HEK293 (cell line): ENCODE results near the gene ADGRD2.

Experiments
- CTCF ChIA-PET: fragments of 350-600 bp; formaldehyde crosslinking; extraction: SDS; loops from one replicate; lab custom pipeline; 2021; ENCODE audit warnings: antibody characterized with exemption; lab: Yijun Ruan, JAX
- POLR2A ChIA-PET: fragments of 300-600 bp; formaldehyde crosslinking; extraction: SDS; loops from one replicate; lab custom pipeline; 2020; ENCODE audit warnings: antibody characterized with exemption, inconsistent platforms; lab: Yijun Ruan, JAX
- H3K27ac ChIP-seq: fragments of 200-500 bp; sonication (Bioruptor generic); 2 replicates; pipeline ENCODE4 v1.5.1; 2014; ENCODE audit warnings: low read depth, low read length, control low read depth, inconsistent platforms; ENCODE audit errors: extremely low read depth
- H3K36me3 ChIP-seq, 2 experiments: fragments of 200-500 bp in 1 of 2; sonication (Bioruptor generic) in 1 of 2; 1 replicate in 1 of 2; 2 replicates in 1 of 2; pipeline ENCODE4 v1.5.1; 2014 to 2017; ENCODE audit warnings: inconsistent platforms in 2 of 2, low read length in 2 of 2; ENCODE audit not compliant: control insufficient read depth in 2 of 2, insufficient read depth in 1 of 2
- H3K4me1 ChIP-seq: fragments of 200-500 bp; sonication (Bioruptor generic); 2 replicates; pipeline ENCODE4 v1.5.1; 2014; ENCODE audit warnings: mild to moderate bottlenecking, low read length, inconsistent platforms; ENCODE audit not compliant: control insufficient read depth, insufficient read depth
- H3K4me3 ChIP-seq: 2 replicates; pipeline ENCODE4 v1.5.1; 2011; ENCODE audit warnings: low read depth, mild to moderate bottlenecking, control low read depth, low read length, moderate library complexity
- H3K9me3 ChIP-seq: fragments of 200-500 bp; sonication (Bioruptor generic); 2 replicates; pipeline ENCODE4 v1.5.1; 2014; ENCODE audit warnings: low read depth, low read length, inconsistent platforms; ENCODE audit not compliant: control insufficient read depth, insufficient read depth
- SALL2 ChIP-seq: fragments of 450-650 bp; formaldehyde crosslinking; IDR thresholded peaks from 2 replicates; pipeline ENCODE4 v1.5.0; 2017; ENCODE audit warnings: missing biosample characterization, mild to moderate bottlenecking, missing genetic modification characterization, borderline replicate concordance
- SP3 ChIP-seq: fragments of 450-650 bp; formaldehyde crosslinking; IDR thresholded peaks from 2 replicates; pipeline ENCODE4 v1.5.1; 2016; ENCODE audit warnings: missing biosample characterization, missing genetic modification characterization
- TRIM28 ChIP-seq: IDR thresholded peaks from 2 replicates; pipeline ENCODE4 v1.6.1; 2011; ENCODE audit warnings: low read length, control low read depth, borderline replicate concordance
- WT1 ChIP-seq: fragments of 450-650 bp; formaldehyde crosslinking; IDR thresholded peaks from 2 replicates; pipeline ENCODE4 v1.5.1; 2016; ENCODE audit warnings: missing biosample characterization, missing genetic modification characterization
- ZNF114 ChIP-seq: fragments of 450-650 bp; formaldehyde crosslinking; IDR thresholded peaks from 2 replicates; pipeline ENCODE4 v1.5.0; 2017; ENCODE audit warnings: missing biosample characterization, missing genetic modification characterization
- ZNF239 ChIP-seq: fragments of 450-650 bp; formaldehyde crosslinking; IDR thresholded peaks from 2 replicates; pipeline ENCODE4 v1.5.1; 2016; ENCODE audit warnings: missing biosample characterization, missing genetic modification characterization
- ZNF404 ChIP-seq: fragments of 450-650 bp; formaldehyde crosslinking; IDR thresholded peaks from 2 replicates; pipeline ENCODE4 v1.5.1; 2017; ENCODE audit warnings: missing biosample characterization, missing genetic modification characterization
- ZNF654 ChIP-seq: fragments of 450-650 bp; formaldehyde crosslinking; IDR thresholded peaks from 2 replicates; pipeline ENCODE4 v1.5.1; 2016; ENCODE audit warnings: low read depth, missing biosample characterization, missing genetic modification characterization
- ZNF830 ChIP-seq: fragments of 450-650 bp; IDR thresholded peaks from 2 replicates; pipeline ENCODE4 v1.5.0; 2018; ENCODE audit warnings: missing biosample characterization, missing genetic modification characterization, low read depth, mild to moderate bottlenecking, moderate library complexity
- ZXDB ChIP-seq: fragments of 450-650 bp; formaldehyde crosslinking; IDR thresholded peaks from 2 replicates; pipeline ENCODE4 v1.5.1; 2016; ENCODE audit warnings: missing biosample characterization, missing genetic modification characterization
- TF ChIP-seq, protein P1 (sequence below): fragments of 450-650 bp; formaldehyde crosslinking; IDR thresholded peaks from 2 replicates; pipeline ENCODE4 v1.5.1; 2016; ENCODE audit warnings: missing biosample characterization, missing genetic modification characterization
- TF ChIP-seq, protein P2 (sequence below): fragments of 450-650 bp; formaldehyde crosslinking; IDR thresholded peaks from 2 replicates; pipeline ENCODE4 v1.5.1; 2016; ENCODE audit warnings: missing biosample characterization, missing genetic modification characterization
- TF ChIP-seq, protein P3 (sequence below): fragments of 450-650 bp; formaldehyde crosslinking; IDR thresholded peaks from 2 replicates; pipeline ENCODE4 v1.5.1; 2016; ENCODE audit warnings: missing biosample characterization, missing genetic modification characterization

ADGRD2 gene

DNA sequence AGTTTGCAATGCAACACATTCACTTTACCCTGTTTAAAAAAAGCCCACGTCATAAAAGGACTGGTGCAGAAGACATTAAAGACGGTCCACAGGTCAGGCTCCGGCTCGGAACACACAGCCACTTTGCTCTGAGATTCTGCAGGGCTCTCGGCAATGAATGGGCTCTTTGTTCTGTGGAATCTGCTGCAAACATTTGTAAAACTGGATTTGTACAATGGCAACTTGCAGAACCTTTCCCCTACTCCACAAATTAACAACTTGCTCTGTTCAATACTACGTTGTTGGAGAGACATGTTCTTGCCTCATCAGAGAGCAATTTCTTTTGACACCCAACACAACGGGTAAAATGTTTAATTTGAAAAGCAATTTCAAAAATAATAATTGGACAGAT lies 70.0 kb downstream of the ADGRD2 start:
- Histone ChIP-seq H3K4me3 (no peak overlapping the region), H3K27ac (no peak overlapping the region), H3K4me1 (no peaks in the 10 kb centered on the region), H3K9me3 (no peaks in the 10 kb centered on the region), H3K36me3 (peaks cover 0 to 43% of the 10 kb centered on the region in 2 experiments; a peak in 2 of 3 replicates)
- ChIA-PET CTCF (interaction anchor here (0.5 kb wide), 1 partner anchor 118 kb away, joined by 4 read pairs; no protein-coding TSS in a partner anchor), POLR2A (no interaction called here)
- TF ChIP-seq SALL2 (tag by site-specific recombination) (no peak), ZNF654 (no peak), ZNF404 (no peak), ZXDB (no peak)

DNA sequence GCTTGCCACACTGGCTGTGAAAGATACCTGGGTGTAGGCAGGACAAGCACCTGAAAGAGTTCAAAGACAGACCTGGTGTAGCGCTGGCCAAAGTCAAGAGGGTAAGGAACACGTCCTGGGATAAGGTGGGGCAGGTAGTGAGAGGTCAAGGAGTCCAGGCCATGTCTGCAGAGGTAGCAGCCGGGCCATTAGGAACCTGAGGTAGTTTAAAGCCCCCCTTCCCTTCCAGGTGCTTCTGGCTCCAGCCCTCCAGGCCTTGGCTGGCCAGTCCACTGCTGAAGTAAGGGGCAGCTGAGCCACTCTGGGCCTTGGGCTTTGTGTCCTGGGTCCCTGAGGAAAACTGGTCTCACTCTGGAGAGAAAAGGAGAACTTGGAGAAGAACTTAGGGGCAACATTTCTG lies 70.9 kb downstream of the ADGRD2 start:
- Histone ChIP-seq H3K4me1 (no peaks in the 10 kb centered on the region), H3K27ac (no peak overlapping the region), H3K36me3 (peaks cover 0 to 50% of the 10 kb centered on the region in 2 experiments; a peak in 2 of 3 replicates), H3K4me3 (no peak overlapping the region), H3K9me3 (no peaks in the 10 kb centered on the region)
- TF ChIP-seq WT1 (tag by site-specific recombination) (no peak), SP3 (no peak), ZNF830 (tag by site-specific recombination) (no peak), ZNF239 (no peak), TRIM28 (no peak), ZNF114 (no peak)
- TF ChIP-seq, protein P1, sequence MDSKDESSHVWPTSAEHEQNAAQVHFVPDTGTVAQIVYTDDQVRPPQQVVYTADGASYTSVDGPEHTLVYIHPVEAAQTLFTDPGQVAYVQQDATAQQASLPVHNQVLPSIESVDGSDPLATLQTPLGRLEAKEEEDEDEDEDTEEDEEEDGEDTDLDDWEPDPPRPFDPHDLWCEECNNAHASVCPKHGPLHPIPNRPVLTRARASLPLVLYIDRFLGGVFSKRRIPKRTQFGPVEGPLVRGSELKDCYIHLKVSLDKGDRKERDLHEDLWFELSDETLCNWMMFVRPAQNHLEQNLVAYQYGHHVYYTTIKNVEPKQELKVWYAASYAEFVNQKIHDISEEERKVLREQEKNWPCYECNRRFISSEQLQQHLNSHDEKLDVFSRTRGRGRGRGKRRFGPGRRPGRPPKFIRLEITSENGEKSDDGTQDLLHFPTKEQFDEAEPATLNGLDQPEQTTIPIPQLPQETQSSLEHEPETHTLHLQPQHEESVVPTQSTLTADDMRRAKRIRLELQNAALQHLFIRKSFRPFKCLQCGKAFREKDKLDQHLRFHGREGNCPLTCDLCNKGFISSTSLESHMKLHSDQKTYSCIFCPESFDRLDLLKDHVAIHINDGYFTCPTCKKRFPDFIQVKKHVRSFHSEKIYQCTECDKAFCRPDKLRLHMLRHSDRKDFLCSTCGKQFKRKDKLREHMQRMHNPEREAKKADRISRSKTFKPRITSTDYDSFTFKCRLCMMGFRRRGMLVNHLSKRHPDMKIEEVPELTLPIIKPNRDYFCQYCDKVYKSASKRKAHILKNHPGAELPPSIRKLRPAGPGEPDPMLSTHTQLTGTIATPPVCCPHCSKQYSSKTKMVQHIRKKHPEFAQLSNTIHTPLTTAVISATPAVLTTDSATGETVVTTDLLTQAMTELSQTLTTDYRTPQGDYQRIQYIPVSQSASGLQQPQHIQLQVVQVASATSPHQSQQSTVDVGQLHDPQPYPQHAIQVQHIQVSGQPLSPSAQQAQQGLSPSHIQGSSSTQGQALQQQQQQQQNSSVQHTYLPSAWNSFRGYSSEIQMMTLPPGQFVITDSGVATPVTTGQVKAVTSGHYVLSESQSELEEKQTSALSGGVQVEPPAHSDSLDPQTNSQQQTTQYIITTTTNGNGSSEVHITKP: no peak
- TF ChIP-seq, protein P2, sequence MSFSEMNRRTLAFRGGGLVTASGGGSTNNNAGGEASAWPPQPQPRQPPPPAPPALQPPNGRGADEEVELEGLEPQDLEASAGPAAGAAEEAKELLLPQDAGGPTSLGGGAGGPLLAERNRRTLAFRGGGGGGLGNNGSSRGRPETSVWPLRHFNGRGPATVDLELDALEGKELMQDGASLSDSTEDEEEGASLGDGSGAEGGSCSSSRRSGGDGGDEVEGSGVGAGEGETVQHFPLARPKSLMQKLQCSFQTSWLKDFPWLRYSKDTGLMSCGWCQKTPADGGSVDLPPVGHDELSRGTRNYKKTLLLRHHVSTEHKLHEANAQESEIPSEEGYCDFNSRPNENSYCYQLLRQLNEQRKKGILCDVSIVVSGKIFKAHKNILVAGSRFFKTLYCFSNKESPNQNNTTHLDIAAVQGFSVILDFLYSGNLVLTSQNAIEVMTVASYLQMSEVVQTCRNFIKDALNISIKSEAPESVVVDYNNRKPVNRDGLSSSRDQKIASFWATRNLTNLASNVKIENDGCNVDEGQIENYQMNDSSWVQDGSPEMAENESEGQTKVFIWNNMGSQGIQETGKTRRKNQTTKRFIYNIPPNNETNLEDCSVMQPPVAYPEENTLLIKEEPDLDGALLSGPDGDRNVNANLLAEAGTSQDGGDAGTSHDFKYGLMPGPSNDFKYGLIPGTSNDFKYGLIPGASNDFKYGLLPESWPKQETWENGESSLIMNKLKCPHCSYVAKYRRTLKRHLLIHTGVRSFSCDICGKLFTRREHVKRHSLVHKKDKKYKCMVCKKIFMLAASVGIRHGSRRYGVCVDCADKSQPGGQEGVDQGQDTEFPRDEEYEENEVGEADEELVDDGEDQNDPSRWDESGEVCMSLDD: no peak
- TF ChIP-seq, protein P3, sequence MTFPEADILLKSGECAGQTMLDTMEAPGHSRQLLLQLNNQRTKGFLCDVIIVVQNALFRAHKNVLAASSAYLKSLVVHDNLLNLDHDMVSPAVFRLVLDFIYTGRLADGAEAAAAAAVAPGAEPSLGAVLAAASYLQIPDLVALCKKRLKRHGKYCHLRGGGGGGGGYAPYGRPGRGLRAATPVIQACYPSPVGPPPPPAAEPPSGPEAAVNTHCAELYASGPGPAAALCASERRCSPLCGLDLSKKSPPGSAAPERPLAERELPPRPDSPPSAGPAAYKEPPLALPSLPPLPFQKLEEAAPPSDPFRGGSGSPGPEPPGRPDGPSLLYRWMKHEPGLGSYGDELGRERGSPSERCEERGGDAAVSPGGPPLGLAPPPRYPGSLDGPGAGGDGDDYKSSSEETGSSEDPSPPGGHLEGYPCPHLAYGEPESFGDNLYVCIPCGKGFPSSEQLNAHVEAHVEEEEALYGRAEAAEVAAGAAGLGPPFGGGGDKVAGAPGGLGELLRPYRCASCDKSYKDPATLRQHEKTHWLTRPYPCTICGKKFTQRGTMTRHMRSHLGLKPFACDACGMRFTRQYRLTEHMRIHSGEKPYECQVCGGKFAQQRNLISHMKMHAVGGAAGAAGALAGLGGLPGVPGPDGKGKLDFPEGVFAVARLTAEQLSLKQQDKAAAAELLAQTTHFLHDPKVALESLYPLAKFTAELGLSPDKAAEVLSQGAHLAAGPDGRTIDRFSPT (tag by site-specific recombination): no peak
- ChIA-PET POLR2A (no interaction called here), CTCF (no interaction called here)
